Adipocyte (in vitro differentiated cells): ENCODE results near the gene ZSCAN29.

Source experiments
- DNase-seq: peaks from one replicate; pipeline ENCODE4 v3.0.0-alpha.2; 2015; ENCODE audit warnings: low read depth
- H3K27me3 ChIP-seq: replicated peaks from 2 replicates; pipeline ENCODE4 v1.7.0; 2013; ENCODE audit warnings: mild to moderate bottlenecking, low read length, moderate library complexity; ENCODE audit not compliant: control insufficient read depth, insufficient read depth
- H3K36me3 ChIP-seq: 2 replicates; pipeline ENCODE4 v1.7.0; 2013; ENCODE audit warnings: low read length, mild to moderate bottlenecking, moderate library complexity; ENCODE audit not compliant: control insufficient read depth, insufficient read depth, severe bottlenecking
- H3K4me1 ChIP-seq: 2 replicates; pipeline ENCODE4 v1.7.0; 2013; ENCODE audit warnings: mild to moderate bottlenecking, low read length, moderate library complexity; ENCODE audit not compliant: control insufficient read depth, insufficient read depth
- H3K4me3 ChIP-seq: 2 replicates; pipeline ENCODE4 v1.7.0; 2013; ENCODE audit warnings: mild to moderate bottlenecking, low read length, moderate library complexity
- H3K9ac ChIP-seq: 2 replicates; pipeline ENCODE4 v1.7.0; 2013; ENCODE audit warnings: mild to moderate bottlenecking, low read length, moderate library complexity
- H3K9me3 ChIP-seq: 2 replicates; pipeline ENCODE4 v1.7.0; 2013; ENCODE audit warnings: mild to moderate bottlenecking, low read length, moderate library complexity; ENCODE audit not compliant: control insufficient read depth

The ZSCAN29 gene

GRCh38 chr15:43346305-43346704 lies 24.5 kb downstream of the ZSCAN29 start:
- no peaks in the 10 kb centered on the region for H3K4me1 ChIP-seq
- no peaks in the 10 kb centered on the region for H3K27me3 ChIP-seq
- H3K36me3 ChIP-seq = peaks cover 68% of the 10 kb centered on the region
- H3K9ac ChIP-seq = no peak overlapping the region
- DNase-seq = no peak
- no peak overlapping the region for H3K4me3 ChIP-seq
- no peaks in the 10 kb centered on the region for H3K9me3 ChIP-seq

GRCh38 chr15:43330780-43331087 lies 40.1 kb downstream of the ZSCAN29 start:
- H3K9ac ChIP-seq = peak overlapping the region; percentile 86
- no peaks in the 10 kb centered on the region for H3K27me3 ChIP-seq
- peaks cover 24% of the 10 kb centered on the region for H3K4me1 ChIP-seq
- peak overlapping the region; percentile 93 for H3K4me3 ChIP-seq
- DNase-seq = no peak
- H3K9me3 ChIP-seq = no peaks in the 10 kb centered on the region
- H3K36me3 ChIP-seq = peaks cover 7% of the 10 kb centered on the region

GRCh38 chr15:43329960-43330779 lies 40.7 kb downstream of the ZSCAN29 start, which contains the start of gene LCMT2:
Gene LCMT2, minus strand, starts transcription at chr15:43330573. Its CDS starts 84 bp downstream, at chr15:43330489.
- Histone ChIP-seq H3K9me3 (no peaks in the 10 kb centered on the region), H3K36me3 (peaks cover 5% of the 10 kb centered on the region), H3K9ac (peak within 1 kb of the TSS; percentile 86), H3K4me3 (peak within 1 kb of the TSS; percentile 93), H3K4me1 (peaks cover 24% of the 10 kb centered on the region), H3K27me3 (no peaks in the 10 kb centered on the region)
- peak; percentile 97 for DNase-seq

- Histone ChIP-seq H3K4me3 (peak overlapping the region; percentile 93), H3K4me1 (peaks cover 24% of the 10 kb centered on the region), H3K27me3 (no peaks in the 10 kb centered on the region), H3K36me3 (peaks cover 5% of the 10 kb centered on the region), H3K9me3 (no peaks in the 10 kb centered on the region), H3K9ac (peak overlapping the region; percentile 86)
- peak; percentile 71 for DNase-seq
Measured at GRCh38 chr15:43329217-43329959, 41.5 kb downstream of the ZSCAN29 start.

- Histone ChIP-seq H3K9ac (no peak overlapping the region), H3K27me3 (peaks cover 4% of the 10 kb centered on the region), H3K4me3 (no peak overlapping the region), H3K36me3 (no peaks in the 10 kb centered on the region), H3K9me3 (no peaks in the 10 kb centered on the region), H3K4me1 (peaks cover 18% of the 10 kb centered on the region)
- no peak for DNase-seq
Measured at GRCh38 chr15:43325039-43325684, 45.7 kb downstream of the ZSCAN29 start.

GRCh38 chr15:43318990-43319771 lies 51.7 kb downstream of the ZSCAN29 start:
- Histone ChIP-seq H3K9ac (no peak overlapping the region), H3K4me1 (no peaks in the 10 kb centered on the region), H3K27me3 (peaks cover 13% of the 10 kb centered on the region), H3K4me3 (no peak overlapping the region), H3K36me3 (no peaks in the 10 kb centered on the region), H3K9me3 (no peaks in the 10 kb centered on the region)
- no peak for DNase-seq

GRCh38 chr15:43317566-43318184 lies 53.2 kb downstream of the ZSCAN29 start:
- Histone ChIP-seq H3K9me3 (no peaks in the 10 kb centered on the region), H3K9ac (no peak overlapping the region), H3K4me1 (no peaks in the 10 kb centered on the region), H3K36me3 (no peaks in the 10 kb centered on the region), H3K4me3 (no peak overlapping the region), H3K27me3 (peaks cover 13% of the 10 kb centered on the region)
- DNase-seq = no peak

GRCh38 chr15:43316971-43317346 lies 53.9 kb downstream of the ZSCAN29 start:
- H3K27me3 ChIP-seq = peaks cover 13% of the 10 kb centered on the region
- H3K9ac ChIP-seq = no peak overlapping the region
- no peaks in the 10 kb centered on the region for H3K36me3 ChIP-seq
- H3K4me1 ChIP-seq = no peaks in the 10 kb centered on the region
- no peak for DNase-seq
- H3K9me3 ChIP-seq = no peaks in the 10 kb centered on the region
- H3K4me3 ChIP-seq = no peak overlapping the region

- no peaks in the 10 kb centered on the region for H3K4me1 ChIP-seq
- DNase-seq = no peak
- H3K9me3 ChIP-seq = no peaks in the 10 kb centered on the region
- no peak overlapping the region for H3K4me3 ChIP-seq
- H3K27me3 ChIP-seq = peaks cover 13% of the 10 kb centered on the region
- H3K36me3 ChIP-seq = no peaks in the 10 kb centered on the region
- no peak overlapping the region for H3K9ac ChIP-seq
Measured at GRCh38 chr15:43316016-43316970, 54.5 kb downstream of the ZSCAN29 start.

GRCh38 chr15:43314171-43314570 lies 56.7 kb downstream of the ZSCAN29 start:
- H3K36me3 ChIP-seq = no peaks in the 10 kb centered on the region
- no peaks in the 10 kb centered on the region for H3K9me3 ChIP-seq
- no peak overlapping the region for H3K9ac ChIP-seq
- H3K27me3 ChIP-seq = peaks cover 26% of the 10 kb centered on the region
- no peaks in the 10 kb centered on the region for H3K4me1 ChIP-seq
- no peak overlapping the region for H3K4me3 ChIP-seq
- no peak for DNase-seq
